ENCODE measurements around the gene FAM237A.

Gene FAM237A

GRCh38 chr2:206688990-206689389 lies 46.7 kb downstream of the FAM237A start:
- DNase-seq = no peak
- Histone ChIP-seq H3K27ac (no peak overlapping the region), H3K4me3 (ENCODE audit: low read depth, low read length) (no peak overlapping the region), H3K27me3 (replicated peaks) (no peaks in the 10 kb centered on the region), H3K36me3 (replicated peaks) (no peaks in the 10 kb centered on the region)
- no peak for TF ChIP-seq CTCF (IDR thresholded peaks at IDR 0.05; ENCODE audit: low read depth, low read length, missing control alignments)
- in situ Hi-C loops (cut with HindIII; ENCODE audit: low pct_ligation_motif_present, low sequenced_read_pairs) = no loop called here

GRCh38 chr2:206692971-206693370 lies 50.7 kb downstream of the FAM237A start:
- H3K36me3 ChIP-seq (replicated peaks) = no peaks in the 10 kb centered on the region
- no peak overlapping the region for H3K4me3 ChIP-seq (ENCODE audit: low read depth, low read length)
- no peak for TF ChIP-seq CTCF (IDR thresholded peaks at IDR 0.05; ENCODE audit: low read depth, low read length, missing control alignments)
- in situ Hi-C loops (cut with HindIII; ENCODE audit: low pct_ligation_motif_present, low sequenced_read_pairs) = no loop called here
- H3K27me3 ChIP-seq (replicated peaks) = no peaks in the 10 kb centered on the region
- no peak for DNase-seq
- H3K27ac ChIP-seq = no peak overlapping the region

GRCh38 chr2:206693399-206694137 lies 51.3 kb downstream of the FAM237A start:
- TF ChIP-seq CTCF (IDR thresholded peaks at IDR 0.05; ENCODE audit: low read depth, low read length, missing control alignments) = peak; percentile 54
- in situ Hi-C loops (cut with HindIII; ENCODE audit: low pct_ligation_motif_present, low sequenced_read_pairs) = no loop called here
- H3K27me3 ChIP-seq (replicated peaks) = no peaks in the 10 kb centered on the region
- no peak overlapping the region for H3K27ac ChIP-seq
- no peak overlapping the region for H3K4me3 ChIP-seq (ENCODE audit: low read depth, low read length)
- H3K36me3 ChIP-seq (replicated peaks) = no peaks in the 10 kb centered on the region
- peak; percentile 49 for DNase-seq

GRCh38 chr2:206696910-206697309 lies 54.6 kb downstream of the FAM237A start:
- in situ Hi-C loops (cut with HindIII; ENCODE audit: low pct_ligation_motif_present, low sequenced_read_pairs) = no loop called here
- no peak overlapping the region for H3K27ac ChIP-seq
- no peaks in the 10 kb centered on the region for H3K36me3 ChIP-seq (replicated peaks)
- no peak for DNase-seq
- TF ChIP-seq CTCF (IDR thresholded peaks at IDR 0.05; ENCODE audit: low read depth, low read length, missing control alignments) = no peak
- H3K4me3 ChIP-seq (ENCODE audit: low read depth, low read length) = no peak overlapping the region
- H3K27me3 ChIP-seq (replicated peaks) = no peaks in the 10 kb centered on the region

- Histone ChIP-seq H3K27ac (no peak overlapping the region), H3K36me3 (replicated peaks) (no peaks in the 10 kb centered on the region), H3K4me3 (ENCODE audit: low read depth, low read length) (no peak overlapping the region), H3K27me3 (replicated peaks) (no peaks in the 10 kb centered on the region)
- TF ChIP-seq CTCF (IDR thresholded peaks at IDR 0.05; ENCODE audit: low read depth, low read length, missing control alignments) = no peak
- no peak for DNase-seq
- in situ Hi-C loops (cut with HindIII; ENCODE audit: low pct_ligation_motif_present, low sequenced_read_pairs) = no loop called here
Measured at GRCh38 chr2:206698811-206699210, 56.5 kb downstream of the FAM237A start.

Measured in brain microvascular endothelial cell (primary cell).